DOHH2 (cell line): ENCODE measurements around the gene HSD3B2.

Experiments used
- H3F3A ChIP-seq: fragments of 200-600 bp; sonication (generic), shearing (Covaris generic); 2 replicates; pipeline ENCODE4 v1.6.0; 2016; ENCODE audit warnings: antibody characterized with exemption, mild to moderate bottlenecking; ENCODE audit not compliant: control insufficient read depth, insufficient read depth
- H3K27ac ChIP-seq: fragments of 200-600 bp; sonication (generic); 2 replicates; pipeline ENCODE4 v1.5.1; 2014; ENCODE audit warnings: low read depth, mild to moderate bottlenecking, low read length, moderate library complexity
- H3K27me3 ChIP-seq: fragments of 200-600 bp; sonication (generic); 2 replicates; pipeline ENCODE4 v1.6.1; 2014; ENCODE audit warnings: mild to moderate bottlenecking, low read length, mixed read lengths; ENCODE audit not compliant: control insufficient read depth
- H3K36me3 ChIP-seq: fragments of 200-600 bp; sonication (generic); 2 replicates; pipeline ENCODE4 v1.6.1; 2014; ENCODE audit warnings: mild to moderate bottlenecking, low read length, moderate library complexity, mixed read lengths; ENCODE audit not compliant: control insufficient read depth
- H3K4me1 ChIP-seq: fragments of 200-600 bp; sonication (generic); 2 replicates; pipeline ENCODE4 v1.6.1; 2014; ENCODE audit warnings: mild to moderate bottlenecking, low read length, mixed read lengths; ENCODE audit not compliant: control insufficient read depth
- H3K4me2 ChIP-seq: fragments of 200-600 bp; sonication (generic); 2 replicates; pipeline ENCODE4 v1.6.0; 2014; ENCODE audit warnings: mild to moderate bottlenecking, low read length, moderate library complexity
- H3K4me3 ChIP-seq: fragments of 200-600 bp; sonication (generic); 2 replicates; pipeline ENCODE4 v1.5.1; 2014; ENCODE audit warnings: mild to moderate bottlenecking, low read length, mixed read lengths
- H3K79me2 ChIP-seq: fragments of 200-600 bp; sonication (generic); 2 replicates; pipeline ENCODE4 v1.6.1; 2014; ENCODE audit warnings: mild to moderate bottlenecking, low read length, mixed read lengths; ENCODE audit not compliant: control insufficient read depth
- H3K9me2 ChIP-seq: fragments of 200-600 bp; sonication (generic); replicated peaks from 2 replicates; pipeline ENCODE4 v1.6.1; 2014; ENCODE audit warnings: mild to moderate bottlenecking, low read length, mixed read lengths; ENCODE audit not compliant: control insufficient read depth
- H3K9me3 ChIP-seq: fragments of 200-600 bp; sonication (generic); 2 replicates; pipeline ENCODE4 v1.6.1; 2014; ENCODE audit warnings: antibody characterized with exemption, low read length, mixed read lengths; ENCODE audit not compliant: control insufficient read depth, insufficient read depth
- H4K20me1 ChIP-seq: fragments of 200-600 bp; sonication (generic); 2 replicates; pipeline ENCODE4 v1.6.0; 2014; ENCODE audit warnings: low read depth, mild to moderate bottlenecking, antibody characterized with exemption, low read length, moderate library complexity; ENCODE audit not compliant: control insufficient read depth, insufficient read depth
- CTCF ChIP-seq: fragments of 200-600 bp; sonication (generic); IDR thresholded peaks from one replicate; pipeline ENCODE4 v1.5.1; 2014; ENCODE audit warnings: antibody characterized with exemption, mild to moderate bottlenecking, low read depth, low read length; ENCODE audit not compliant: poor library complexity, severe bottlenecking
- EZH2phosphoT487 ChIP-seq: fragments of 200-600 bp; sonication (generic); IDR thresholded peaks from 2 replicates; pipeline ENCODE4 v1.6.1; 2017; ENCODE audit warnings: borderline replicate concordance, mild to moderate bottlenecking, antibody characterized with exemption, low read length, moderate library complexity, mixed read lengths

The HSD3B2 gene

GRCh38 chr1:119451158-119451557 is 36.2 kb downstream of the HSD3B2 start:
- TF ChIP-seq EZH2phosphoT487, result no peak
- no peak for TF ChIP-seq CTCF
- Histone ChIP-seq H3K79me2 (no peaks in the 10 kb centered on the region), H3K27ac (no peak overlapping the region), H4K20me1 (no peaks in the 10 kb centered on the region), H3K9me2 (no peaks in the 10 kb centered on the region), H3K9me3 (no peaks in the 10 kb centered on the region), H3K4me3 (no peak overlapping the region), H3K4me2 (no peak overlapping the region), H3K27me3 (no peaks in the 10 kb centered on the region), H3K36me3 (no peaks in the 10 kb centered on the region), H3K4me1 (no peaks in the 10 kb centered on the region), H3F3A (no peaks in the 10 kb centered on the region)

GRCh38 chr1:119452091-119452490 is 37.1 kb downstream of the HSD3B2 start:
- H3K27me3 ChIP-seq, result no peaks in the 10 kb centered on the region
- TF ChIP-seq CTCF, result no peak
- TF ChIP-seq EZH2phosphoT487, result no peak
- H3K79me2 ChIP-seq, result no peaks in the 10 kb centered on the region
- H3K4me2 ChIP-seq, result no peak overlapping the region
- no peaks in the 10 kb centered on the region for H3K9me2 ChIP-seq
- H3K27ac ChIP-seq, result no peak overlapping the region
- no peaks in the 10 kb centered on the region for H3K36me3 ChIP-seq
- H4K20me1 ChIP-seq, result no peaks in the 10 kb centered on the region
- H3F3A ChIP-seq, result no peaks in the 10 kb centered on the region
- no peaks in the 10 kb centered on the region for H3K9me3 ChIP-seq
- H3K4me3 ChIP-seq, result no peak overlapping the region
- H3K4me1 ChIP-seq, result no peaks in the 10 kb centered on the region

- no peaks in the 10 kb centered on the region for H3K9me2 ChIP-seq
- TF ChIP-seq EZH2phosphoT487 (no peak), CTCF (no peak)
- H3K27me3 ChIP-seq, result no peaks in the 10 kb centered on the region
- no peaks in the 10 kb centered on the region for H3F3A ChIP-seq
- H3K79me2 ChIP-seq, result no peaks in the 10 kb centered on the region
- H3K4me2 ChIP-seq, result no peak overlapping the region
- no peaks in the 10 kb centered on the region for H3K9me3 ChIP-seq
- no peak overlapping the region for H3K4me3 ChIP-seq
- no peak overlapping the region for H3K27ac ChIP-seq
- H4K20me1 ChIP-seq, result no peaks in the 10 kb centered on the region
- H3K4me1 ChIP-seq, result no peaks in the 10 kb centered on the region
- no peaks in the 10 kb centered on the region for H3K36me3 ChIP-seq
Measured at GRCh38 chr1:119453021-119453420, 38.1 kb downstream of the HSD3B2 start.

- no peak overlapping the region for H3K4me3 ChIP-seq
- TF ChIP-seq EZH2phosphoT487, result no peak
- TF ChIP-seq CTCF, result no peak
- H3K9me2 ChIP-seq, result no peaks in the 10 kb centered on the region
- H3K9me3 ChIP-seq, result no peaks in the 10 kb centered on the region
- H4K20me1 ChIP-seq, result no peaks in the 10 kb centered on the region
- H3F3A ChIP-seq, result no peaks in the 10 kb centered on the region
- H3K4me1 ChIP-seq, result no peaks in the 10 kb centered on the region
- no peaks in the 10 kb centered on the region for H3K27me3 ChIP-seq
- H3K27ac ChIP-seq, result no peak overlapping the region
- no peaks in the 10 kb centered on the region for H3K36me3 ChIP-seq
- no peaks in the 10 kb centered on the region for H3K79me2 ChIP-seq
- no peak overlapping the region for H3K4me2 ChIP-seq
Measured at GRCh38 chr1:119462964-119463363, 48.0 kb downstream of the HSD3B2 start.
